Esophagus muscularis mucosa (tissue), 4 donors: ENCODE data around the gene ARHGEF7.

Experiments used
- EP300 ChIP-seq: sonication (generic); formaldehyde crosslinking; IDR thresholded peaks from one replicate; pipeline ENCODE4 v1.6.1; 2017; ENCODE audit warnings: antibody characterized with exemption
- POLR2A ChIP-seq: fragments of 450-650 bp; IDR thresholded peaks from one replicate; pipeline ENCODE4 v1.6.1; 2017; ENCODE audit warnings: antibody characterized with exemption, moderate library complexity, mild to moderate bottlenecking, low read depth
- POLR2AphosphoS5 ChIP-seq, 2 donors: sonication (generic); formaldehyde crosslinking; IDR thresholded peaks; one replicate each; pipeline ENCODE4 v1.6.1; 2017; ENCODE audit warnings: antibody characterized with exemption in 2 of 2
- TF ChIP-seq, protein P1 (sequence below), 3 experiments: fragments of 200-600 bp in 2 of 3; fragments of 450-650 bp in 1 of 3; sonication (generic) in 2 of 3; IDR thresholded peaks; one replicate each; pipeline ENCODE4 v1.5.1; 2017 to 2019; ENCODE audit warnings: antibody characterized with exemption in 3 of 3, mild to moderate bottlenecking in 2 of 3, moderate library complexity in 1 of 3

DNA sequence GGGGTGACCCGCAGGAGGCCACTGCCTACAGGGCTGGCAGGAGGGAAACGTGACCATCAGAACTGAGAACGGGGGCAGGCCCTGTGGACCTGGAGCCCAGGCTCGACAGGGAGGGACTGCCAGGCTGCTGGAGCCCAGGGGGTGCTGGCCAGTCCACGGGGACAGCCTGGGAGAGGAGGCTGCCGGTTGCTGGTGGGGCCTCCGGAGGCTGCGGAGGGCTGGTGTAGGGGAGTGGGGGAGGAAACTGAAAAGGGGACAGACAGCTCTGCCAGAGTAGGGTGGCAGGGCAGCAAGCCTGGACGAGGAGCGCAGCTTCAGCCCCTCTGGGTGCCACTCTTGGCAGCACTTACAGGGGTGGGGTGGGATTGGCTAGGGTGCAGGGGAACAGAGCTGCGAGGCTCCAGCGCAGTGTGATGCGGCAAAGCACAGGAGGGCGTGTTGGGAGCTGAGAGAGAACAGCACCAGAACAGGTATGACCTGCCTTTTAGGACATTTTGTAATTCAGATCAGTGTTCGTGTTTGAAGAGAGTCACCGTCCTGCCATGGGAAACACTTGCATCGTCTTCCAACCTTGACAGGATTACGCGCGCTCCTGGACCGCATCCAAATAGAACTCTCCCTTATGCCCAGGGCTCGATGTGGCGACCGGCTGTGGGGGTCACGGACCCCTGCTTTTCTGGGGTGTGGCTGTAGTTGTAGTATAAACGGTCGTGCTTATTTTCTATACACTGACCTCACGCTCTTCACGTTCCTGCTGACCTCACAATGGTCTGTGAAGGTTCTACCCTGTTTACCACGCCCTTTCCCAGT is 19.9 kb upstream of the ARHGEF7 start:
- TF ChIP-seq, protein P1, sequence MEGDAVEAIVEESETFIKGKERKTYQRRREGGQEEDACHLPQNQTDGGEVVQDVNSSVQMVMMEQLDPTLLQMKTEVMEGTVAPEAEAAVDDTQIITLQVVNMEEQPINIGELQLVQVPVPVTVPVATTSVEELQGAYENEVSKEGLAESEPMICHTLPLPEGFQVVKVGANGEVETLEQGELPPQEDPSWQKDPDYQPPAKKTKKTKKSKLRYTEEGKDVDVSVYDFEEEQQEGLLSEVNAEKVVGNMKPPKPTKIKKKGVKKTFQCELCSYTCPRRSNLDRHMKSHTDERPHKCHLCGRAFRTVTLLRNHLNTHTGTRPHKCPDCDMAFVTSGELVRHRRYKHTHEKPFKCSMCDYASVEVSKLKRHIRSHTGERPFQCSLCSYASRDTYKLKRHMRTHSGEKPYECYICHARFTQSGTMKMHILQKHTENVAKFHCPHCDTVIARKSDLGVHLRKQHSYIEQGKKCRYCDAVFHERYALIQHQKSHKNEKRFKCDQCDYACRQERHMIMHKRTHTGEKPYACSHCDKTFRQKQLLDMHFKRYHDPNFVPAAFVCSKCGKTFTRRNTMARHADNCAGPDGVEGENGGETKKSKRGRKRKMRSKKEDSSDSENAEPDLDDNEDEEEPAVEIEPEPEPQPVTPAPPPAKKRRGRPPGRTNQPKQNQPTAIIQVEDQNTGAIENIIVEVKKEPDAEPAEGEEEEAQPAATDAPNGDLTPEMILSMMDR (IDR thresholded peaks at IDR 0.05) = no peak
- TF ChIP-seq POLR2A (no peak), POLR2AphosphoS5 (IDR thresholded peaks at IDR 0.05) (no peak), EP300 (no peak)
